Left ventricle myocardium superior (tissue), 1 donor: Measurements from ENCODE around the gene VSIG2. TPM values are rescaled to one million over a fixed set of nuclear protein-coding genes. Genes with fewer than 3 reads are reported as not detected.

Experiments
- ATAC-seq: fragments of 200-7000 bp; cut with Tn5 transposase; one replicate; pipeline ENCODE4 v1.9.1; 2020; ENCODE audit warnings: mild to moderate bottlenecking, moderate library complexity
- DNase-seq: peaks from one replicate; pipeline ENCODE4 v3.0.0-alpha.2; 2020
- intact Hi-C: fragments of 100-400 bp; cut with micrococcal nuclease; formaldehyde crosslinking; loops from one replicate; pipeline ENCODE4 v1.11.0; 2022
- total RNA-seq: library from RNA; stranded (reverse); fragmentation: NEBNext Ultra II Directional; extraction: Animal tissue kit (Norgen Biotek cat#: 25700); gene quantifications from one replicate; pipeline ENCODE4 v1.2.1, GENCODE V29; 2021
- donor health status: DM: no; HTN: yes; CAD: no; lungs with severe emphysema.

The VSIG2 gene
- total RNA-seq, 1 donor from 2014 or later: 1.1 TPM

DNA sequence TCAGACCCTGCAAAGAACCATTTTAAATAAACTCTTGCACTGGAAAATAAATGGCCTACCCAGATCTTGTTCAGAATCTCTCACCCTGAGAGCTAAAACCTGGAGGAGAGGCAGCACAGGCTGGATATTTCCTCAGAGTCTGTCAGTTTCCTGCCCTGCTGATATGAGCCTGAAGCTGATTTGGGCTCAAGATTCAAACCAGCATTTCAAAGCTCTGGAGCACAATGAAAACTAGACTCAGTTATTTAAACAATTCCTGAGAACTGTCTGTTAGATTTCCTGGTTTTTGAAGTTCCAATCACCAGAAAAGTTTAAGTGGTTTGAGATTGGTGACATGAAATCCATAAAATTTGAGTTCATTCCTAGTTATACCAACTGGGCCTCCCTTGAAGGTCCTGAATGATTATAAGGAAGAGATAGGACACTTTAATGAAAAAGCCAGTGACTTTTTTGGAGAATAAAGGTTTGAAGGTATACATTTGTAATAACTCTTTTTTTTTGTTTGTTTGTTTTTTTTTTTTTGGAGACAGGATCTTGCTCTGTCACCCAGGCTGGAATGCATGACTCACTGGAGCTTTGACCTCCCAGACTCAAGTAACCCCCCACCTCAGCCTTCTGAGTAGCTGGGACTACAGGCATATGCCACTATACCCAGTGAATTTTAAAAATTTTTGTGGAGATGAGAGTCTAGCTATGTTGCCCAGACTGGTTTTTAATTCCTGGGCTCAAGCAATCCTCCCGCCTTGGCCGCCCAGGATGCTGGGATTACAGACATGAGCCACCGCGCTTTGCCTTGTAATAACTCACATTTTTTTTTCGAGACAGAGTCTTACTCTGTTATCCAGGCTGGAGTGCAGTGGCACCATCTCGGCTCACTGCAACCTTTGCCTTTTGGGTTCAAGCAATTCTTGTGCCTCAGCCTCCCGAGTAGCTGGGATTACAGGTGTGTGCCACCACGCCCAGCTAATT lies 18.0 kb upstream of the VSIG2 start:
- intact Hi-C loops: loop anchor here (10.0 kb wide), 1 partner anchor 105 kb away; no protein-coding TSS in a partner anchor
- DNase-seq (no peak), ATAC-seq (no peak)

DNA sequence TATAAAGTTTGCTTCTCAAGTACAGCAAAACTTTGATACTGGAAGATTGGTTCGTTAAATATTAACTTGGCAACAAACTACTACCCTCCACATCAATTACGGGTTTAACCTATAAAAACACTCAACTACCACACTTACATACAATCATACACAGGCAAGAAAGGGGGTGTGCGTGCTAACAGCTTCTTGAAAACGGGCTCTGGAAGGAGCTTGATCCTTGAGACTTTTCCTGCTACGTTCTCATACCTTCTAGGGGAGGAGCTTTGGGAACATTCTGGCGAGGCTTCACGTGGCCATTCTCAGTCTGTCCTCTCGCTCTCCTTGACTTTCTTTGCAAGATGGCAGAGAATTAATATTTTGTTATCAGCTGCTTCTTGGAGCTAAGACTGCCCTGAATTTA lies 16.9 kb upstream of the VSIG2 start:
- intact Hi-C loops: loop anchor here (10.0 kb wide), 1 partner anchor 104 kb away; no protein-coding TSS in a partner anchor
- ATAC-seq (no peak), DNase-seq (no peak)

DNA sequence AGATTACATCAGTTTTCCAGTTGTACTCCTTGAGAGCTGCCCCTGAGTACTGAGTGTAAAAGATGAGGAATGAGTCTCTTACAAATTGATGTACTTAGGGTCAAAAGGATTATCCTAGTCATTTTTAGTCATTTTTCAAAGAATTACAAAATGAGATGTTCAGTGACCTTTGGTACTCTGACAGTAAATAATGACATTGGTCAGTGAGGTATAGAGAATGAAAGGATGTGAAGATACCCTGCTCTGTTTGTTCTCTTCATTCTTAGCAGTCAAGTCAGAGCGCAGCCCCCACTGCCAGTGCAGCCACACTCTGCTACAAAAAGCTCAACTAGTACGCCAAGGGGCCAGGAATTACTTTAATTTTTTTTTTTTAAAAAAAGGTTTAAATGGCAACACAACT lies 14.1 kb upstream of the VSIG2 start:
- DNase-seq (no peak), ATAC-seq (no peak)
- intact Hi-C loops: loop anchor here (10.0 kb wide), 1 partner anchor 101 kb away; no protein-coding TSS in a partner anchor

DNA sequence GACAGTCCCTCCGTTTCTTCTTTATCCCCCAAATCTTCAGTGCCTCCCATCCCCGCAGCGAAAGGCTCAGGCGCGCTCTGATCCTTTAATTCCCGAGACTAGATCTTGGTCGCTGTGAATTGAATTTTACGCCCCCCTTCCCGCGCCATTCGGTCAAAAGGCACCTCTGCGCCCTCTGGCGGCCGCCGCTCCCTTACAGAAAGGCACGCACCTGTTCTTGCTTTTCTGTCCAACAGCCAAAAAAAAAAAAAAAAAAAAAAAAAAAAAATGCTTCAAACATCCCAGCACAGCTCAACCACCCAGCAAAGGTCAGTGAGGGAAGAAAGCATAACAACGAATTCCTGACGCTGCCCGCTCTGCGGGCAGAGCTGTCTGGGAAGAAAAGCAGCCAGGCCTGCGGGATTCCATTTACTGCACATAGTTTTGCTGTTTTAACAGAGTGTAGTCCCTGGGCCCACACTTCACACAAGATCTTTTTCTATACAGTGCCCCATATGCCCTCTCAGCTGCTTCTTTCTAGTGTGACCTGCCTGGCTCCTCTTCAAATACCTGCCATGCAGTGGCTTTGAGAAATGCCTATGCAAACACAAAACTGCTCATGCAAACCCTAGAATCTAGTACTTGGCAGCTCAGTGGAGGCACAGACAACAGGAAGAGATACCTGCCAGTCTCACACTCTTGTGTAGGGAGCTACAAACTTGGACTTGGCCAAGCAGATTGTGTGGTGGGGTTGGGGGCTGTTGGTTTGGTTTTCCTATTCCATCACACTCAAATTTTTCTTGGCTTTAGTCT lies 11.3 kb upstream of the VSIG2 start:
- intact Hi-C loops: loop anchor here (10.0 kb wide), 1 partner anchor 99 kb away; no protein-coding TSS in a partner anchor
- ATAC-seq (peak; percentile 31), DNase-seq (peak; percentile 93)

DNA sequence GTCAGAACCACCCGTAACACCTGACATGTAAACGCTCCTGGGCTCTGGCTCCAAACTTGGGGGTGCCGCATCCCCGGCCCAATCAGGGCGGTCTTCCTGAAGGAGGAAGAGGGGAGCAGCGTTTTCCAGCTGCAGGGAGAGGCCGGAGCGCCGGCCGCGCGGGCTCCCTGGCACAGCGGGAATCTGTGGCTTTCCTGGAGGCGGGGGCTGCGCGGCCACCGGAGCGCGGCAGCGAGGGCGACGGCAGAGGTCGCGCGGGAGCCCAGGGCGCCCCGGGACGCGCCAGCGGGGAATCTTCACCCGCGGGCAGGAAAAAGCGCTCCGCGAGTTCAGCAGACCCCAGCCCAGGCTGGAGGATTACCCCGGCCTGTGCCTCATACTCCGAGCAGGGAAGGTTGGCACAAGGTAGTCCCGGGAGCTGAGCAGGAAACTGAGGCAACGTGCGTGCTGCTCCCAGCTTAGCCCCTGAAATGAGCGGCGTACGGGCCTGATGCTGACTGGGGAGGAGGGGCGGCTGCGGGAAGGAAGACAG lies 10.6 kb upstream of the VSIG2 start:
- ATAC-seq (no peak), DNase-seq (no peak)
- intact Hi-C loops: loop anchor here (10.0 kb wide), 1 partner anchor 98 kb away; no protein-coding TSS in a partner anchor

DNA sequence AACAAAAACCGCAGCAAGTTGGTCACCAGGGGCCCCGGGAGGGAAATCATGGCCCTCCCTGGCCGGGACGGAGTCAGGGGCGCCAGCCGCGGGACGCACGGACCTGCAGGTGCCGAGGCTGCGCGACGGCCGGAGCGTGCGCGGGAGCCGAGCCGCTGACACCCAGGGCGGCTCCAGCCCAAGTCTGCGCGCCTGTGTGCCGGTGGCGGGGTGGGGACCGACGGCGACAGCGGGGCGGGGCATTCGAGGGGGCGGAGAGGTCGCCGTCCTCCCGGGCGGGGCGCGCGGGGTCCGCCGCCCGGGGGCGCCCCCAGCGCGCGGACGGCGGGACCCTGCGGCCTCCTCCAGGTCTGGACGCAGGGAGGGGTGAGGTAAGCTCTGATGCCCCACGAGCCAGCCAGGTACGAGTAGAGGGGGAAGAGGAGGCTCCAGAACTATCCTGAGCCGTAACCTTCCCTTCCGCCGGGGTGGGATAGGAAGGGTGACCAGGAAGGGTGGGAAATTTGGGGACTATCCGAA lies 10.1 kb upstream of the VSIG2 start, which contains the start of gene ESAM:
TSS of gene ESAM (minus strand) at position 186 of the 519 bp plus-strand sequence. CDS start at position 50, 136 bp downstream.
- ATAC-seq (peak; percentile 56), DNase-seq (peak; percentile 74)
- intact Hi-C loops: loop anchor here (10.0 kb wide), 1 partner anchor 97 kb away; no protein-coding TSS in a partner anchor

DNA sequence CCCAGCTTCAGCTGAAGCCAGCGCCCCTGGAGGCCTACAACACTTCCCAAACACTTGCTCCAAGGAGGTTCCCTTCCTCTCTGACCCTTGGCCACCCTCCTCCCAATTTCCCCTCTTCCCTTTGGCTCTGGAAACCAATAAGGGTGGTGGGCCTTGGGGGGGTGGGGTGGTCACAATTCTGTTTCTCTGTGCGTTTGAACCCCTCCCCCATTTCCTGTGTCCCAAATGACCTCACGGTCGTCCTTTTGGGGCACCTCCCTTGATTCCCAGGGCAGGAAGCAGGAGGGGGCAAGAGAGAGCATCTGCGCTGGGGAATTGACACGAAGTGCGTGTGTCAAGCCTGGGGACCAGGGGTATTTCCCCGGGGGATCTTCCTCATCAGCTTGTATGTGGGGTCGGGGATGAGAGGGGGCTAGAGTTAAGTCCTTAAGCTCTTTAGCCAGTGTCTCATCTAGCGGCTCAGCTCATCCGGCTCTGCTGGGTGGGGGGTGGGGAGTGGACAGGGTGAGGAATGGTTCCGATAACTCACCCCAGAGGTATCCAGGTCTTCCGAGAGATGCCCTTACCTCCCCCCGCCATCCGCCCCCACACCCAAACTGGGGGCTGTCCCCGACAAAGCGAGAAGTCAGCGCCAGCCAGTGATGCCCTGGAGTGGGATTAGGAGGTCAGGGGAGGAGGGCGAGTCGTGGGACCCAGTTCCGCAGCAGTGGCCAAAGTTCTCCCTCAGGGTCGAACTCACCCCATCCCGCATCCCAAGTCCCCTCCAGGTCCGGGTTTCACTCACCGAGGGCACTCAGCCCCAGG lies 9.4 kb upstream of the VSIG2 start:
- intact Hi-C loops: loop anchor here (10.0 kb wide), 1 partner anchor 97 kb away; no protein-coding TSS in a partner anchor
- ATAC-seq: peak; percentile 18

DNA sequence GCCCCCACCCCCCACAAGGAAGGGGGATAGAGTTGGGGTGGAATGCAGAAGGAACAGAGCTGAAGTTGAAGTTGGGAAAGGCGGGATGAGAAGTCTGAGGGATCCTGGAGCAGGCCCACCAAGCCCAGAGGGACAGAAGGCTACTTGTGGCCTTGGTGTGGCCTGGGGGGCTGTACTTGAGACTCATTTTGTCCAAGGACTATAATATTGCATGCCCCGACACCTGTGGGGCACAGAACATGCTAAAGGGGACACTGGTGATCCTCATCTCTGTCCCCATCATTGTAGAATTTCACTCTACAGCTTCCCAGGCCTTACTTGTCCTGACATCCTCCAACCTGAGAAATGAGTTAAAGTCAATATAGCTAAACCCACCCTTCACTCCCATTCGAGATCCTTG lies 8.8 kb upstream of the VSIG2 start:
- DNase-seq: no peak
- intact Hi-C loops: loop anchor here (10.0 kb wide), 1 partner anchor 96 kb away; no protein-coding TSS in a partner anchor
- no peak for ATAC-seq

More for the DNA sequence above, 9.4 kb upstream of the VSIG2 start:
- no peak for DNase-seq

DNA sequence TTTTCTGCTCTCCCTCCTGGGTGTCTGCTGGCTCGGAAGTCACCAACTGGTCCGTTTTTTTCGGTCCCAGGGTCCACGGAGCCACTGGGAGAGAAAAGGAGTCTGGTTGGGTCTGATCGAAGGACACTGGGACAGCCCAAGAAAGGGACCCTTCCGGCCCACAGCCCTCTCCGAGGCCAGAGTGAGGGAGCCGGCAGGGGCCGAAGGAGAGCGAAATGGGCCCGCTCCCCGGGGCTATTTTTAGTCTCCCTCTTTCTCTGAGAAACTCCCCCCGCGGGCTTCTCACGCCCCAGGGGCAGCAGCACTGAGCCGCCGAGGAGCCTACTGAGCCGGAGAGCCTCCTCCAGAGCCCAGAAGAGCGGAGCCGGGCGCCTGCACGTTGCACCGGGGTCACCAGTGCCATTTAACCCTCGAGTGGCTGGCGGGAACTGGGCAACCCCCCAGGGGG lies 8.2 kb upstream of the VSIG2 start:
- intact Hi-C loops: loop anchor here (10.0 kb wide), 1 partner anchor 95 kb away; no protein-coding TSS in a partner anchor
- ATAC-seq (peak; percentile 22), DNase-seq (peak; percentile 65)

DNA sequence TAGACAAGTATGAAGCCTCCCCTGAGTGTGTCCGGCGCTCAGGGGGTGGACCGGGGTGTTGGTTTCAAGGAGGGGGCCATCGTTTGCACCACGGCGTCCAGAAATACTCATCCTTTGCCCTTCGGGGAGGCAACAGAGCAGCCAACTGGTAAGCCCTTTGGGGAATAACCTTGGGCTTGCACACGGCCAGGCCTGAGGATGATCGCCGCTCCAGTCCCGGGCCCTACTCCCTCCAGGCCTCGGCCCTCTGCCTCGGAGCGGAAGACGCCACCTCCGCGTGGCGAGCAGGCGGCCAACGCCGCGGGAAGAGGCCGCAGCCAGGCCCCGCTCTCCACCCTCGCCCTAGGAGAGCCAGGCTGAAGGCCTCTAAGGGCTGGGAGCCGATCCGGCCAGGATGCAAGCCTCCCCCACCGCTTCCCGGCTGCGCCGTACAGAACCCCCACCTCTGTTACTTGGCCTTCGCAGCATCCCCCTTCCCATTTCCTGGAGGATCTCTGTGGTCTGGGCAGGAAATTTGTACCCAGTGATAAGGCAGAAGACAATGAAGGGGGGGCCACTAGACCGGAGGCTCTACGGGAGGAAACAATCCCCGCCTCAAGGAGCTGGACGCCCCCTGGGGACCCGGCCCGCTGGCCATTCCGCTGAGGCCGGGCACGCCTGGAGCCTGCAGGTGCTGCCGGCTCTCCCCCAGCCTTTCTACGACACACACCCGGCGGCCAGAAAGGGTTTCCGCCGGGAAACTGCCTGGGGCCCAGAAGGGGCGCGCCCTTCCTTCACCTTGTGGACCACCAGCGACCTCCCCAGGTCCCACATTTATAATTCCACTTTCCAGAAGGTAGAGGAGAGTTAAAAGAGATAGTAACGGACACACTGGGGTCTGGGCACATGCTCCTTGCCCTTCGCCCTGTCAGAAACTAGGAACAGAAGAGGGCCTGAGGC lies 7.5 kb upstream of the VSIG2 start:
- DNase-seq (peak; percentile 78), ATAC-seq (peak; percentile 66)
- intact Hi-C loops: loop anchor here (10.0 kb wide), 1 partner anchor 95 kb away; no protein-coding TSS in a partner anchor

DNA sequence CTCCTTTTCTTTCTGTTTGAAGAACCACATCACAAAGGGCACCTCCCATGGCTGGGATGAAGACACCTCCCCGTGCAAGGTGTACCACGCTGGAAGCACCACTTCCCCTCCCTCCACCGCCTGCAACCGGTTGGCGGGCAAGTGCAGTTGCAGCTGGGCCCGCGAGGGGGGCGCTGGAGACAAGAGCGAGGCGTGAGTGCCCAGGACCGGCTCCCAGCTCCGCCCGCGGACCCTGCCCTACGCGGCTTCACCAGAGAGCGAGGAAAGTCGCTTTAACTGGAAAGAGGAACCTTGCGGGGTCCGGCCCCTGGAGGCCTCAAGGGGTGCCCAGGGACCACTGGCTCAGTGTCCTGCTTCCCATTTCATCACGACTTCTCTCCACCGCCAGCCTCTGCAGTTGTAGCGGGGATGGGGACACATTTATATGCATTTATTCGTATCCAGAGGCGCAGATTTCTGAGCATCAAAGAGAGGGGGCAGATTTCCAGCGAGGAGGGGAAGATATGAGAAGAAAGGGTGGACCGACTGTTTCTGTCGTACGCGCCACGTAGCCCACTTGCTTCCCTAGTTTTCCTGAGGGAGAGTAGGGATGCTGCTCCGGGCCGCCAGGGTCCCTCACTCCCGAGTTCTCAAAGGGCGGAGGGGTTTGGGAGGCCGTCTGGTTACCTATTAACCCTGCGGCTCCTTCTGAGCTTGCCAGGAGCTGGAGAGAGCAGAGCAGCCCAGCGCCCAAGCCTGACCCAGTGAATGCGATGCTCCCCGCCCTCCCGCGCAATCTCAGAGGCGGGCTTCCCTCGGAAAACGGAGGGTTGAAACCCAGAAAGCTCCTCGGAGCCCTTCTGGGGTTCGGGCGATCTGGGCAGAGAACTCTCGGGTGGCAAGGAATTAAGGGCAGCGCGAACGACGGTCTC lies 6.6 kb upstream of the VSIG2 start:
- DNase-seq (peak; percentile 86), ATAC-seq (peak; percentile 67)
- intact Hi-C loops: no loop called here

DNA sequence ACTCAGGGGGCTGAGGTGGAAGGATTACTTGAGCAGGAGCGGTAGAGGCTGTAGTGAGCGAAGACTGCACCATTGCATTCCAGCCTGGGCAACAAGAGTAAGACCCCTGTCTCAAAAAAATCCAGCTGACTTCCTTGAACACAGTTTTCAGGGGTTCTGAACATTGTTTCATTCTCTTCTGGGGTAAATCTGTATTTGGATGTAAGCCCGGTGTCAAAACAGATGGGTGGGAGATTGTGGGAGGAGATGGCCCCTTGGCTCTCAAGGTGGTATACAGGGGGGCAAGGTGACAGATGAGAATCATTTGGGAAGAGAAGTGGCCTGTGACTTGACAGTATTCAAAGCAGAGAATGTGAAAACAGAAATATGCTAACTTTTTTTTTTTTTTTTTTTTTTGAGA lies 5.3 kb upstream of the VSIG2 start:
- ATAC-seq (no peak), DNase-seq (no peak)
- intact Hi-C loops: no loop called here

DNA sequence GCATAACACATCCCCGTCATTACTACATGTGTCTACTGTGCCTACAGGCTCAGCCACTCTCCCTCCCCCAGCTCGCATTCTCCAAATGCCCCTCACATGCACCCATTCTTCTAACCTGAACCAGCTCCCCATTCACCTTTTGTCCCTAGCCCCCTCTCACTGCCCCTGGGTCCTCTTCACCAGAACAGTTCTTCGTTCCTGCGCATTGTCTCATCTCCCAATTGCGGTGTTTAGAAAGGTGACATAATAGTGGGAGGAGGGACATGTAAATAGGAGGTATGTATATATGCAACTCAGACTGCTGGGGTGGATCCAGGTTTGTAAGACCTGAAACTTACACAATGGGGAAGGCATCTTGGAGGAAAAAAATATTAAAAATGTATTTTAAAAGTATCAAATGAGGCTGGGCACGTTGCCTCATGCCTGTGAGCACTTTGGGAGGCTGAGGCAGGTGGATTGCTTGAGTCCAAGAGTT lies 4.7 kb upstream of the VSIG2 start:
- intact Hi-C loops: no loop called here

DNA sequence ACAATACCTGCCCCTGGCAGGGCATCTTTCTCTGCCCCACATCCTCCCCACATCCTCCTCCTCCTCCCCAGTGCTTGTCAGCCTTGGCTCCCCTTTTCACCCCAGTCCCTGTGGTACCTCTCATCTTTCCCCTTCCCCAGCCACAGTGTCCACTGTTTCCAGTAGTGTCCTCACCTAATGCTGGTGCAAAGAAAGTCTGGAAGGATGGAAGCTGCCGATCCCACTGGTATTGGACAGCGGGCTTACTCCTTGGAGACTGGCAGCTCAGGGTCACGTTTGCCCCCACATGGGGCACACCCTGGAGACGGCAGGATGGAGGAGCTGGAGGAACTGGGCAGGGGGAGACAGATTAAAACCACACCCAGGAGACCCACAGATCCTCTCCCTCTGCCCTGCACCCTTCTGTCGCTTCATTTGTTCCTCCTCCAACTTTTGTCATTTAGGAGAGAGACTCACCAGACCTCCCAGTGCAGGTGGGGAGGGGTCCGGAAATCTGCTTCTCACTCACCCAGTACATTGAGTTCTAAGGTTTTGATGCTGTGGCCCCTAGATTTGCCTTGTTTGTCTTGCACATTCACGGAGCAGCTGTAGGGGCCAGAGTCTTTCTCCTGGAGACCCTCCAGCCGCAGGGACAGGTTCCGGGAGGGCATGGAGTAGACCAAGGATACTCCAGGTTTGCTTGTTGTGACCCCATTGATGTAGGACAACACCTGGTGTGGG lies 4.1 kb upstream of the VSIG2 start:
- no peak for ATAC-seq
- intact Hi-C loops: no loop called here
- no peak for DNase-seq

More for the DNA sequence above, 4.7 kb upstream of the VSIG2 start:
- DNase-seq (no peak), ATAC-seq (no peak)

DNA sequence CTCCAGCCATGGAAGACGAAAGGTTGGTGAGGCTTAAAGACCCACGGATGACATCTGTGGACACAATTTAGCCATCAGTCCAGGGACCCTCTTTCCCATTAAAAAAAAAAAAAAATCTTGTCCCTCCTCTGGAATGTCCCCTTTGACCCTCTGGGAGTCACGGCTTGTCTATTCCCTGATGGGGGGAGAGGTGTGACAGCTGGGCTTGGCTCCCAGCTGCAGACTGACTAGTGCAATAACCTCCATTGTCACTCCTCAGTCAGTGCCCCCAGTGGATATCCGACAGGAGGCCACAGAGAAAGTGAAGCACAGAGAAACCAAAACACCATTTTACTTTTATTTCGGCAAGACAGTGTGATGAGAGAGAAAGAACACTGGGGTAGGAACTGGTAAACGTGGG lies 2.7 kb upstream of the VSIG2 start:
- ATAC-seq (no peak), DNase-seq (no peak)
- intact Hi-C loops: no loop called here
